ENCODE data around the gene NLRP10.

DNA sequence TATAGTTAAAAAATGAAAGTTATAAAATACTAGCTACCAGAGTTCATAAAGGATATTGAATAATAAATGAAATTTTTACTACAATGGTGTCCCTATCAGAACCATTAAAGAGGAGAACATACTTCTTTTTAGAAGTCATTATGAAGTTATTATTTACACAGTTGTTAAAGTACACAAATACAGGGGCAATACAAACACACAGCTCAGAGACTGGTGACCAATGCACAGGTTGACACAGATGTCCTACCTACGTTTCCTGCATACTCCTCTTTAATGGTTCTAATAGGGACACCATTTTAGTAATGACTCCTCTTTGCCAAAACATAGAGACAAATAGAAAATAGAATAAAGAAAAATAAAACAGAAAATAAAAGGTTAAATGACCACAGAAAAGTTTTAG is 10.1 kb downstream of the NLRP10 start:
- TF ChIP-seq, protein P1, sequence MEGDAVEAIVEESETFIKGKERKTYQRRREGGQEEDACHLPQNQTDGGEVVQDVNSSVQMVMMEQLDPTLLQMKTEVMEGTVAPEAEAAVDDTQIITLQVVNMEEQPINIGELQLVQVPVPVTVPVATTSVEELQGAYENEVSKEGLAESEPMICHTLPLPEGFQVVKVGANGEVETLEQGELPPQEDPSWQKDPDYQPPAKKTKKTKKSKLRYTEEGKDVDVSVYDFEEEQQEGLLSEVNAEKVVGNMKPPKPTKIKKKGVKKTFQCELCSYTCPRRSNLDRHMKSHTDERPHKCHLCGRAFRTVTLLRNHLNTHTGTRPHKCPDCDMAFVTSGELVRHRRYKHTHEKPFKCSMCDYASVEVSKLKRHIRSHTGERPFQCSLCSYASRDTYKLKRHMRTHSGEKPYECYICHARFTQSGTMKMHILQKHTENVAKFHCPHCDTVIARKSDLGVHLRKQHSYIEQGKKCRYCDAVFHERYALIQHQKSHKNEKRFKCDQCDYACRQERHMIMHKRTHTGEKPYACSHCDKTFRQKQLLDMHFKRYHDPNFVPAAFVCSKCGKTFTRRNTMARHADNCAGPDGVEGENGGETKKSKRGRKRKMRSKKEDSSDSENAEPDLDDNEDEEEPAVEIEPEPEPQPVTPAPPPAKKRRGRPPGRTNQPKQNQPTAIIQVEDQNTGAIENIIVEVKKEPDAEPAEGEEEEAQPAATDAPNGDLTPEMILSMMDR (IDR thresholded peaks at IDR 0.05; ENCODE audit: low read length): no peak
- no peak for TF ChIP-seq EZH2 (IDR thresholded peaks at IDR 0.05; ENCODE audit: borderline replicate concordance, low read length)
